ENCODE measurements around the gene ATP1A1.

The ATP1A1 gene

DNA sequence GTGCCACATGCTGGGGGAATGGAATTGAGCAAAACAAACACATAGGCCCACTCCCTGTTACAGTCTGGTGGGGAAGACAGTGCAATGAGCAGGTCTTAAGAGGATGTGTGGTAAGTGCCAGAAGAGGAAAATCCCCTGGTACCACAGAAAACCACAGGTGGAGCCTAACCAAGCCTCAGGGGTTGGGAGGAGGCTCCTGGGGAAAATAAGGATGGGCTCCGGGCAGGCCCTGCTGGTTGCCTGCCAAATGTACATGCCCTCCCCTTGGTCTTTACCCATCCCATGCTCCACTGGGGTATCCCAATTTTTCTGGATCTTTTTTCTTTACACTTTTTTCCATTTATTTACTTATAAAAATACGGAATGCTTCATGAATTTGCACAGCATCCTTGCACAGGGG, 40.4 kb downstream of the ATP1A1 start:
- DNase-seq = no peak

- no peak for DNase-seq
Measured at GRCh38 chr1:116414364-116414763, 41.3 kb downstream of the ATP1A1 start.

GRCh38 chr1:116415200-116415698, 42.2 kb downstream of the ATP1A1 start:
- DNase-seq = no peak

DNA sequence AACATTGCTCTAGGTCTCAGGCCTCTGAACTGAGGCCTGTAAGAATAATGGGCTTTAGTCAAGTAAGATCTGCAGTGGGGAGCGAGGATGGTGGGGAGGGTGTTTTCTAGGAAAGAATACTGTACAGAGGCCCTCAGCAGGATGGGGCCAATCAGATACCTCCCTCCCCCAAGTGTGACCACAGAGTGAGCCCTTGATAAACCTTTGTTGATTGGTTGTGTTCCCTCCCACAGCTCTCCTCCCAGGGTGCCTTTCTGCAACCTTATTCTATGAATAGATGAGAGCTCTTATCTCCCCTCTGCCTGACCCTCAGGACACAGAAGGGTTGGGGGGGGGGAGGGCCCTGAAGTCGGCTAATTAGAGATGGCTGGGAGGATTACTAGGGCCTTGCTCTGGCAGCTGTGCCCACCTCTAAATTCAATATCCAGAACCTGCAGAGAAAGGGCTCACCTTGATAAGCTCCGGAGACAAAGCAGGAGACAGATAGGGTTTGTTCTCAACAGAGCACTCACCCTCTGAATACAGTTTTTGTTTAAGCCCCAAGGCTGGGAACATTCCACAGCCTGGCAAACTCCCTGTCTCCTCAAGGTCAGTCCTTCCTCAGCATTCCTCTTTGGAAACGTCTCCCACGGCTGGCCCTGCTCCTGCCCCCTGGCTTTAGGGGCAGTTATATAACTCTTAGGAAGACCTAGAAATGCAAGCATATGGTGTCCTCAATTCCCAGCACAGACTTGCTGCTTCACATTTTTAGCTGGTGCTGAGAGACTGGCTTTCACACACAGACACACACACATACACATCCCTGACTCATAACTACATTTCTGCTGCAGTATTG, 42.9 kb downstream of the ATP1A1 start:
- peak in 5 of 51 donors; percentile 8 to 27 (median 18) for DNase-seq

DNA sequence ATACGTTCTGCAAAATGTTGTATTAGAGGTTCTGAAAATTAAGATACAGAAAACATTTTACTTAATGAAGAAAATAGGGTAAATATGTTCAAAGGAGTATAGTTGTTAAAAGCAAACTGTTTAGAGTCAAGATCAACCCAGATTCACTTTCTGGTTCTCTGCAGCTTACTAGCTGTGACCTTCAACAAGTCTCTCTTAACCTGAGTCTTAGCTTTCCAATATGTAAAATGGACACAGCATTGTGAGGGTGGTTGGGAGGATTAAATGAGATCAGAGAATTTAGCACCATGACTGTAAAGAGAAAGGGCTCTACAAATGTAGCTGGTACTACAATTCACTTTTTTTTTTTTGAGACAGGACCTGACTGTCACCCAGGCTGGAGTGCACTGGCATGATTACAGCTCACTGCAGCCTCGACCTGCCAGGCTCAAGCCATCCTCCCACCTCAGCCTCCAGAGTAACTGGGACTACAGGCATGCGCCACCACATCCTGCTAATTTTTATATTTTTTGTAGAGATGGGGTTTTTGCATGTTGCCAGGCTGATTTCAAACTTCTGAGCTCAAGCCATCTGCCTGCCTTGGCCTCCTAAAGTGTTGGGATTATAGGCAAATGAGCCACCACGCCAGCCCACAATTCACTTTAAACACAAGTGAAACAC, 43.9 kb downstream of the ATP1A1 start:
- DNase-seq = no peak

GRCh38 chr1:116417678-116418077, 44.6 kb downstream of the ATP1A1 start:
- no peak for DNase-seq

GRCh38 chr1:116418091-116418830, 45.2 kb downstream of the ATP1A1 start:
- DNase-seq = peak in 50 of 51 donors; percentile 21 to 84 (median 66)

DNA sequence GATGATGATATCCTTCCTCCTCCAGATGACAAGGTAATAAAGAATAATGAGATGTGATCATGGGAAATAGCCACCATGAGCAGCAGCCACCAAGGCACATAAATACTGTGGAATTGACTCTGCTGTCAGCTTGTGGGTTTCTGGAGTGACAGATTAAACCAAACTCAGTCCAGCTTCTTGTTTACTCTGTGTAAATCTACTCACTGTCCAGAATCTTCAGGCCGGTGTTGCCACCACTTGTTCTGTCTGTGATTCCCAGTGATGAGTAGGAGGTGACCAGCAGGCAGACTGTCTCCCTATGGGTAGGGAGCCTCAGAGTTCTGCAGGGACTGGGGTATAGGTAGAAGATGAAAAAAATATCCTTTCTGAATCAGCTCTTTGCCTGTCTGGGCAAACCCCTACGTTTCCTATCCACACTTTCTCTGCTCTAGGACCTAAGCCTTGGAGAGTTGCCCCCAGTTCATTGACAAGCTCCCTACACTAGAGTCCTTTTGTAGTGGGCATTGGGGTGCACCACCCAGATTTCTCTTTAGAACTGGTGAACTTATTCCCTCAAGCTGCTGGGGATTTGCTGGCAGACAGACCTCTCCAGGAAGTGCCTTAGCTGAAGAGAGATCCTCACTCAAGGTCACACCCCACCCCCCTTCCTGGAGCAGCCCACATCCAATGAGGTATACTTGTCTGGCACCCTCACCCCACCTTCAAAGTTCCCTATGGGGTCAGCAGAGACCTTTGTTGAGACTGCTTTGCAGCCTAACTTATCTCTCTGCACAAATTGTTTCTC, 47.6 kb downstream of the ATP1A1 start:
- no peak for DNase-seq

GRCh38 chr1:116424438-116424837, 51.4 kb downstream of the ATP1A1 start:
- DNase-seq = no peak

DNA sequence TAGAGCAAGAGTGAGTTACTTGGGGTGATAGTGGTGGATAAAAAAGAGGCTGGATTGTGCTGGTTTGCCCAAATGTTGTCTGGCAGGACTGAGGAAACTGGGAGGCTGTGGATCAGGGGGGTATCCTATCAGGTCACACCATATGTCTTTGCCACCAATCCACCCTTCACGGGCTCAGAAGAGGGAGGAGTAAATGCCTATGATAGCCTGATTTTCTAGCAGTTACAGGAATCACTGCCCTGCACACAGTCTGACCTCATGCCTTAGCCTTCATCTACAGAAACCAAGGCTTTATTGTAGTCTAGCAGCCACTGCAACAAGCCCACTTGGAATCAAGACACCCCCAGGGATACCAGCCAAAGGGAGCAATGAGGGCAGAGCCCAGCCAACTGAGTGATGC, 51.8 kb downstream of the ATP1A1 start:
- no peak for DNase-seq

GRCh38 chr1:116425987-116426386, 52.9 kb downstream of the ATP1A1 start:
- no peak for DNase-seq

- peak in 10 of 51 donors; percentile 8 to 70 (median 20) for DNase-seq
Measured at GRCh38 chr1:116426401-116426800, 53.4 kb downstream of the ATP1A1 start.

- no peak for DNase-seq
Measured at GRCh38 chr1:116428576-116428975, 55.5 kb downstream of the ATP1A1 start.

DNA sequence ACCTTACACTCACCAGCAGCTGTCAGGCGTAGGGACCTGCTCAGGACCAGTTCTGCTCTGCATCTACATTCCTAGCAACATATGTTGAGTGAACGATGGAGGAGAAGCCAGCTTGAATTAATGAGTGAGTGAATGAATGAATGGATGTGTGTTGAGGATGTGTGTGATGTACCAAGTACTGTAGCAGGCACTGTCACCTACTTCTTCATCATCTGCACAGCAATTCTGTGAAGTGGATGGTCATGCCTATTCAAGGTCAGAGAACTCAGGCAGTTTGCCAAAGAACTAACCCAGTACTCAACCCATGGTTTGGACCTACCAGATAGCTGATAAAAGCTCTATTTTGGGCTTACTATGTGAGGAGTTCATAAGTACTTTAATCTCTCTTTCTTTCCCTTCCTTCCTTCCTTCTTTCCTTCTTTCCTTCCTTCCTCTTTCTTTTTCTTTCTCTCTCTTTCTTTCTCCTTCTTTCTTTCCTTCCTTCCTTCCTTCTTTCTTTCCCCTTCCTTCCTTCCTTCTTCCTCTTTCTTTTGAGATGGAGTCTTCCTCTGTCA, 56.9 kb downstream of the ATP1A1 start:
- DNase-seq = no peak

GRCh38 chr1:116431870-116432500, 58.9 kb downstream of the ATP1A1 start:
- DNase-seq = no peak

- DNase-seq = peak in 1 of 51 donors; percentile 49
Measured at GRCh38 chr1:116432655-116433265, 59.7 kb downstream of the ATP1A1 start.

- DNase-seq = peak; percentile 18 to 97 (median 83)
Measured at GRCh38 chr1:116433275-116434257, 60.5 kb downstream of the ATP1A1 start.

DNA sequence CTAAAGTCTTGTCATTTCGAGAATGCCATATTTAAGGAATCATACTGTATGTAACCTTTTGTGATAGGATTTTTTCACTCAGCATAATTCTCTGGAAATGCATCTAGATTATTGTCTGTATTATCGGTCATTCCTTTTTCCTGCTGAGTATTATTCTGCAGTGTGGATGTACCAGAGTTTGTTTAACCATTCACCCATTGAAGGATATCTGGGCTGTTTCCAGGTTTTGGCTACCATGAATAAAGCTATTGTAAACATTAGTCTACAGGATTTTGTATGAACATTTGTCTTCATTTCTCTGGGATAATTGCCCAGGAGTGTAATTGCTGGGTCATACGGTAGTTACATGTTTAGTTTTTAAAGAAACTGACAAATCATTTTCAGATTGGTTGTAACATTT, 61.8 kb downstream of the ATP1A1 start:
- DNase-seq = no peak

Data from hypothalamus (tissue), 51 donors.